ENCODE measurements around the gene ST6GAL1.

Gene ST6GAL1

DNA sequence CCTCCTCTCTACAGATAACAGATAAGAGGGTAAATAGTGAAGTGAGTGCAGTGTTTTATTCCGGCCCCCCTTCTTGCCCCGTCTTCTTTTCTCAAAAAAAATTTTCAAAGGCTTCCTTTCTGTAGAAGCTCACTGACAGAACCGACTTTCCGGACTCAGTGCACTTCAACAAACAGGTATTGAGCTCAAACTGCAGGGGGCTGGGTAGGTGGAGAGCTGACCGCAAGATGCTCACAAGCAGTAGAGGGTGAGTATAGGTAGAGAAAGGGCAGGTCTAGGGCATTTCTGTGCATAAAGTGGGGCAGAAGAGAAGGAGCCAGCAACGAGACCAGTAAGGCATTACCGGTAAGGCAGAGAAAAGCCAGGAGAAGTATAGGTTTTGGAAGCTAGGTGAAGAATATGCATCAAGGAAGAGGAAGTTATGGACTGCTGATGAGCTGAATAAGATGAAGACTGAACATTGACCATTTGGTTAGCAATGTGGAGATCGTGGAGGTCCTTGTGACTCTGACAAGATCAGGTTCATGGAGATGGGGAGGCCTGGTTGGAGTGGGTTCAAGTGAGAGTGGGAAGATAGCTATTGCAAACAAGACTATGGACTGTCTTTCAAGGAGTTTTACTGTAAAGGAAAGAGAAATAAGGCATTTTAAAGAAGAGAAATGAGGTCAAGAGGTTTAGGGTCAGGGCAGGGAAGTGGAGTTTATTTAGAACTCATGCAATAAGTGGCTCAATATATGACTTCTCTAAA, 97.4 kb downstream of the ST6GAL1 start:
- no peak overlapping the region for H2AFZ ChIP-seq (ENCODE audit: low read depth, low read length)
- no peak overlapping the region for H3K4ac ChIP-seq (ENCODE audit: low read depth in 1 of 2, low read length in 2 of 2)
- H3K4me2 ChIP-seq (ENCODE audit: low read length, poor library complexity, severe bottlenecking) = no peak overlapping the region
- H2BK12ac ChIP-seq (ENCODE audit: low read length in 2 of 2) = no peak overlapping the region
- H3K9me3 ChIP-seq (ENCODE audit: control insufficient read depth, low read length) = no peaks in the 10 kb centered on the region
- no peak overlapping the region for H2BK5ac ChIP-seq (ENCODE audit: low read depth, low read length, poor library complexity, severe bottlenecking)
- H4K91ac ChIP-seq (ENCODE audit: low read length) = no peak overlapping the region
- no peak overlapping the region for H3K9ac ChIP-seq (ENCODE audit: low read length)
- WGBS = 84% methylated on average over 6 of the region's 8 CpGs
- H3K18ac ChIP-seq (ENCODE audit: low read depth in 1 of 2, low read length in 2 of 2) = no peak overlapping the region
- H3K79me1 ChIP-seq (replicated peaks; ENCODE audit: low read length, poor library complexity, severe bottlenecking) = peaks cover 25% of the 10 kb centered on the region
- H3K4me1 ChIP-seq (ENCODE audit: control insufficient read depth, insufficient read depth, low read depth, low read length) = peaks cover 5% of the 10 kb centered on the region
- H3K27ac ChIP-seq (ENCODE audit: low read length, poor library complexity, severe bottlenecking) = no peak overlapping the region
- H3K27me3 ChIP-seq (ENCODE audit: control insufficient read depth in 1 of 2, insufficient read depth in 1 of 2, low read length in 2 of 2) = no peaks in the 10 kb centered on the region
- H2AK5ac ChIP-seq (ENCODE audit: low read length, severe bottlenecking) = no peak overlapping the region
- no peak overlapping the region for H2BK15ac ChIP-seq (ENCODE audit: low read depth, poor library complexity, severe bottlenecking)
- no peaks in the 10 kb centered on the region for H3K36me3 ChIP-seq (ENCODE audit: control insufficient read depth in 1 of 2, insufficient read depth in 2 of 2, low read depth in 1 of 2, low read length in 2 of 2)
- no peak overlapping the region for H3K4me3 ChIP-seq (ENCODE audit: insufficient read depth in 1 of 2, low read depth in 1 of 2, low read length in 2 of 2)
- no peak overlapping the region for H2BK120ac ChIP-seq (ENCODE audit: low read depth, low read length)
- no peak for DNase-seq
- H3K23ac ChIP-seq (ENCODE audit: low read length in 2 of 2) = no peak overlapping the region
- H3K14ac ChIP-seq (ENCODE audit: low read length in 2 of 2) = no peak overlapping the region
- no peak overlapping the region for H4K8ac ChIP-seq (ENCODE audit: low read length)

DNA sequence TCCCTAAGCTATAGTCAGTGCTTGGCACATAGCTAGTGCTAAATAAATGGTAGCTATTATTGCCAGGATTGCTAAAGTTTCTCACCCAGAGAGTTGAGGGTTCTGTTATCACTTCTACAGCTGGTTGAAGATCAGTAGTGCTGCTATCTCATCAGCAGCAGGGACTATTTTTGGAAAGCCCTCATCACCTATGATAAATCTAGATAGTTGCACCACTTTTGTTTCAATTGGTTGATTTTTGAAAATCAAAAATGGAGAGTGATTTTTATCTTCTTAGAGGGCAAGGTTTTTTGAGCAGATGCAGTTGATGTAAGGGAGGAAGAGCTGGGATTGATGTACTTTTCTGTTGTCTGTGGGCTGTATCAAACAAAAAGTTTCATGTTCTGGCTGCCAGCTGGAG, 101.6 kb downstream of the ST6GAL1 start:
- H3K4ac ChIP-seq (ENCODE audit: low read depth in 1 of 2, low read length in 2 of 2) = no peak overlapping the region
- no peak overlapping the region for H2BK12ac ChIP-seq (ENCODE audit: low read length in 2 of 2)
- H3K9me3 ChIP-seq (ENCODE audit: control insufficient read depth, low read length) = no peaks in the 10 kb centered on the region
- H3K36me3 ChIP-seq (ENCODE audit: control insufficient read depth in 1 of 2, insufficient read depth in 2 of 2, low read depth in 1 of 2, low read length in 2 of 2) = no peaks in the 10 kb centered on the region
- DNase-seq = no peak
- H3K23ac ChIP-seq (ENCODE audit: low read length in 2 of 2) = no peak overlapping the region
- H3K9ac ChIP-seq (ENCODE audit: low read length) = no peak overlapping the region
- H4K91ac ChIP-seq (ENCODE audit: low read length) = no peak overlapping the region
- no peak overlapping the region for H2BK5ac ChIP-seq (ENCODE audit: low read depth, low read length, poor library complexity, severe bottlenecking)
- no peak overlapping the region for H3K27ac ChIP-seq (ENCODE audit: low read length, poor library complexity, severe bottlenecking)
- no peaks in the 10 kb centered on the region for H3K4me1 ChIP-seq (ENCODE audit: control insufficient read depth, insufficient read depth, low read depth, low read length)
- H4K8ac ChIP-seq (ENCODE audit: low read length) = no peak overlapping the region
- no peak overlapping the region for H3K18ac ChIP-seq (ENCODE audit: low read depth in 1 of 2, low read length in 2 of 2)
- H3K27me3 ChIP-seq (ENCODE audit: control insufficient read depth in 1 of 2, insufficient read depth in 1 of 2, low read length in 2 of 2) = no peaks in the 10 kb centered on the region
- H2AK5ac ChIP-seq (ENCODE audit: low read length, severe bottlenecking) = no peak overlapping the region
- H3K79me1 ChIP-seq (replicated peaks; ENCODE audit: low read length, poor library complexity, severe bottlenecking) = peaks cover 18% of the 10 kb centered on the region
- H3K4me2 ChIP-seq (ENCODE audit: low read length, poor library complexity, severe bottlenecking) = no peak overlapping the region
- no peak overlapping the region for H2BK15ac ChIP-seq (ENCODE audit: low read depth, poor library complexity, severe bottlenecking)
- H3K4me3 ChIP-seq (ENCODE audit: insufficient read depth in 1 of 2, low read depth in 1 of 2, low read length in 2 of 2) = no peak overlapping the region
- H2AFZ ChIP-seq (ENCODE audit: low read depth, low read length) = no peak overlapping the region
- no peak overlapping the region for H3K14ac ChIP-seq (ENCODE audit: low read length in 2 of 2)
- no peak overlapping the region for H2BK120ac ChIP-seq (ENCODE audit: low read depth, low read length)

DNA sequence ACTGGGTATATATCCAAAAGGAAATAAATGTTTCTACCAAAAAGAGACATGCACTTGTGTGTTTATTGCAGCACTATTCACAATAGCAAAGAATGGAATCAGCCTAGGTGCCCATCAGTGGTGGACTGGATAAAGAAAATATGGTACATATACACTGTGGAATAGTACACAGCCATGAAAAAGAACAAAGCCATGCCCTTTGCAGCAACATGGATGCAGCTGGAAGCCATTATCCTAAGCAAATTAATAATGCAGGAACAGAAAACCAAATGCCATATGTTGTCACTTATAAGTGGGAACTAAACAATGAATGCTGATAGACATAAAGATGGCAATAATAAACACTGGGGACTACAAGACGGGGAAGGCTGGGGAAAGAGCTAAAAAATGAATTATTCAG, 106.1 kb downstream of the ST6GAL1 start:
- H3K14ac ChIP-seq (ENCODE audit: low read length in 2 of 2) = no peak overlapping the region
- no peaks in the 10 kb centered on the region for H3K36me3 ChIP-seq (ENCODE audit: control insufficient read depth in 1 of 2, insufficient read depth in 2 of 2, low read depth in 1 of 2, low read length in 2 of 2)
- H2BK5ac ChIP-seq (ENCODE audit: low read depth, low read length, poor library complexity, severe bottlenecking) = no peak overlapping the region
- H2BK12ac ChIP-seq (ENCODE audit: low read length in 2 of 2) = no peak overlapping the region
- H3K9ac ChIP-seq (ENCODE audit: low read length) = no peak overlapping the region
- H3K27ac ChIP-seq (ENCODE audit: low read length, poor library complexity, severe bottlenecking) = no peak overlapping the region
- 100% methylated on average over 1 of the region's 1 CpG for WGBS
- no peak overlapping the region for H2AK5ac ChIP-seq (ENCODE audit: low read length, severe bottlenecking)
- H3K4me3 ChIP-seq (ENCODE audit: insufficient read depth in 1 of 2, low read depth in 1 of 2, low read length in 2 of 2) = no peak overlapping the region
- H3K9me3 ChIP-seq (ENCODE audit: control insufficient read depth, low read length) = no peaks in the 10 kb centered on the region
- no peak for DNase-seq
- H3K4me1 ChIP-seq (ENCODE audit: control insufficient read depth, insufficient read depth, low read depth, low read length) = peaks cover 7% of the 10 kb centered on the region
- no peak overlapping the region for H4K91ac ChIP-seq (ENCODE audit: low read length)
- H2AFZ ChIP-seq (ENCODE audit: low read depth, low read length) = no peak overlapping the region
- H3K18ac ChIP-seq (ENCODE audit: low read depth in 1 of 2, low read length in 2 of 2) = no peak overlapping the region
- H3K23ac ChIP-seq (ENCODE audit: low read length in 2 of 2) = no peak overlapping the region
- no peaks in the 10 kb centered on the region for H3K27me3 ChIP-seq (ENCODE audit: control insufficient read depth in 1 of 2, insufficient read depth in 1 of 2, low read length in 2 of 2)
- H3K4me2 ChIP-seq (ENCODE audit: low read length, poor library complexity, severe bottlenecking) = no peak overlapping the region
- H3K4ac ChIP-seq (ENCODE audit: low read depth in 1 of 2, low read length in 2 of 2) = no peak overlapping the region
- H3K79me1 ChIP-seq (replicated peaks; ENCODE audit: low read length, poor library complexity, severe bottlenecking) = peaks cover 2% of the 10 kb centered on the region
- no peak overlapping the region for H2BK120ac ChIP-seq (ENCODE audit: low read depth, low read length)
- no peak overlapping the region for H2BK15ac ChIP-seq (ENCODE audit: low read depth, poor library complexity, severe bottlenecking)
- H4K8ac ChIP-seq (ENCODE audit: low read length) = no peak overlapping the region

DNA sequence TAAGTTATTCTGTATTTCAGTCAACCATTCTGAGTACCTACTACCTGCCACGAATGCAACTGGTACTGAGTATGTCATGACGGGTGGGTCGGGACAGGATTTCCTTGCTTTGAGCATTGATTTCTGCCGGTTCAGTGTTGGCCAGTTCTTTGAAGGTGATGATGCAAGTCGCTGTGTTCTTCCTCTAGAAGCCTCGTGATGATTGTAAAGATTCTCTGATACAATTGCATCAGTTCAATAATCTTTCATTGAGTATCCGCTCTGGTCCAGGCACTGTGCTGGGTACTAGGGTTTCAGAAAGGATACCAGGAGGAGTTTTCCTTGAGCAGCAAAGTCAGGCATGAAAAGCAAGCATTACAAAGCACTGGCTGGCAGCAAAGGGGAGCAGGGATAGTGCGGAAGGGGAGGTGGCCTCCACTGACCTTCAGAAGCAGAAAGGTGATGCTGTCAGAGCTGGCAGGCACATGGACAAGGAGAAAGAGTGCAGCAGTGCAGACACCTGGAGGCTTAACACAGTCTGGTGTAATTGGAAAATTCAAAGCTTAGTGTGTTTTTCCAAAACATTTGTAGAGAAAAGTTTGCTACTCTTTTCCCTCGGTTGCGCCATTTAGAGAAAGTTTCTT, 108.9 kb downstream of the ST6GAL1 start:
- H3K23ac ChIP-seq (ENCODE audit: low read length in 2 of 2) = no peak overlapping the region
- WGBS = 96% methylated on average over 10 of the region's 10 CpGs
- no peaks in the 10 kb centered on the region for H3K9me3 ChIP-seq (ENCODE audit: control insufficient read depth, low read length)

More for the DNA sequence above, 108.9 kb downstream of the ST6GAL1 start:
- H3K4me1 ChIP-seq (ENCODE audit: control insufficient read depth, insufficient read depth, low read depth, low read length) = peaks cover 9% of the 10 kb centered on the region
- no peak overlapping the region for H2AK5ac ChIP-seq (ENCODE audit: low read length, severe bottlenecking)
- H4K8ac ChIP-seq (ENCODE audit: low read length) = no peak overlapping the region
- no peak overlapping the region for H2AFZ ChIP-seq (ENCODE audit: low read depth, low read length)
- no peak overlapping the region for H3K9ac ChIP-seq (ENCODE audit: low read length)
- H2BK5ac ChIP-seq (ENCODE audit: low read depth, low read length, poor library complexity, severe bottlenecking) = no peak overlapping the region
- peaks cover 8% of the 10 kb centered on the region for H3K79me1 ChIP-seq (replicated peaks; ENCODE audit: low read length, poor library complexity, severe bottlenecking)
- H3K18ac ChIP-seq (ENCODE audit: low read depth in 1 of 2, low read length in 2 of 2) = no peak overlapping the region
- H3K14ac ChIP-seq (ENCODE audit: low read length in 2 of 2) = no peak overlapping the region
- H3K4me3 ChIP-seq (ENCODE audit: insufficient read depth in 1 of 2, low read depth in 1 of 2, low read length in 2 of 2) = no peak overlapping the region
- no peak for DNase-seq
- no peak overlapping the region for H4K91ac ChIP-seq (ENCODE audit: low read length)
- H3K27ac ChIP-seq (ENCODE audit: low read length, poor library complexity, severe bottlenecking) = no peak overlapping the region
- H3K36me3 ChIP-seq (ENCODE audit: control insufficient read depth in 1 of 2, insufficient read depth in 2 of 2, low read depth in 1 of 2, low read length in 2 of 2) = peaks cover 0 to 6% of the 10 kb centered on the region in 2 experiments
- no peak overlapping the region for H3K4me2 ChIP-seq (ENCODE audit: low read length, poor library complexity, severe bottlenecking)
- no peak overlapping the region for H2BK15ac ChIP-seq (ENCODE audit: low read depth, poor library complexity, severe bottlenecking)
- no peaks in the 10 kb centered on the region for H3K27me3 ChIP-seq (ENCODE audit: control insufficient read depth in 1 of 2, insufficient read depth in 1 of 2, low read length in 2 of 2)
- H3K4ac ChIP-seq (ENCODE audit: low read depth in 1 of 2, low read length in 2 of 2) = no peak overlapping the region
- no peak overlapping the region for H2BK12ac ChIP-seq (ENCODE audit: low read length in 2 of 2)
- H2BK120ac ChIP-seq (ENCODE audit: low read depth, low read length) = no peak overlapping the region
